H1 (cell line): Measurements from ENCODE around the gene PRMT1. TPM values are rescaled to one million over a fixed set of nuclear protein-coding genes. Genes with fewer than 3 reads are reported as not detected.

Experiments used
- SP1 ChIP-seq: IDR thresholded peaks from 2 replicates; pipeline ENCODE4 v1.6.1; 2011; ENCODE audit warnings: low read depth, low read length
- SP4 ChIP-seq: IDR thresholded peaks from 2 replicates; pipeline ENCODE4 v1.6.1; 2012; ENCODE audit warnings: low read length, inconsistent platforms
- polyA plus RNA-seq, 7 experiments: library from polyadenylated mRNA; depleted of rRNA in 3 of 7; stranded (reverse) in 5 of 7; unstranded in 2 of 7; fragments of >200 nt in 5 of 7; fragments of 200-250 nt in 2 of 7; gene quantifications; 1 replicate in 5 of 7; 2 replicates in 1 of 7; 4 replicates in 1 of 7; pipeline versions ENCODE4 v1.2.1 to v1.2.3, GENCODE V29; 2011 to 2013; ENCODE audit warnings: missing spikeins in 2 of 7, mixed read lengths in 2 of 7
- total RNA-seq: library from RNA; stranded (reverse); fragmentation: NEBNext Ultra II Directional; extraction: Animal tissue kit (Norgen Biotek cat#: 25700); gene quantifications from 2 replicates; pipeline ENCODE4 v1.2.1, GENCODE V29; 2021
- TF ChIP-seq, protein P1 (sequence below), 3 experiments: IDR thresholded peaks; 1 replicate in 2 of 3; 2 replicates in 1 of 3; pipeline versions ENCODE4 v1.5.1 to v1.6.1; 2011; ENCODE audit warnings: low read length in 3 of 3, mild to moderate bottlenecking in 3 of 3, inconsistent platforms in 2 of 3, low read depth in 1 of 3, moderate library complexity in 1 of 3; ENCODE audit not compliant: insufficient read depth in 1 of 3; ENCODE audit errors: control extremely low read depth in 1 of 3
- TF ChIP-seq, protein P2 (sequence below): IDR thresholded peaks from 2 replicates; pipeline ENCODE4 v1.6.1; 2011; ENCODE audit warnings: low read depth, mild to moderate bottlenecking, low read length; ENCODE audit not compliant: insufficient read depth

The PRMT1 gene
- total and polyA plus RNA-seq, 2 of the 8 experiments (the other 6 are each of a cell fraction or from before 2014, with no cell fraction given): 561 to 1,215 TPM

DNA sequence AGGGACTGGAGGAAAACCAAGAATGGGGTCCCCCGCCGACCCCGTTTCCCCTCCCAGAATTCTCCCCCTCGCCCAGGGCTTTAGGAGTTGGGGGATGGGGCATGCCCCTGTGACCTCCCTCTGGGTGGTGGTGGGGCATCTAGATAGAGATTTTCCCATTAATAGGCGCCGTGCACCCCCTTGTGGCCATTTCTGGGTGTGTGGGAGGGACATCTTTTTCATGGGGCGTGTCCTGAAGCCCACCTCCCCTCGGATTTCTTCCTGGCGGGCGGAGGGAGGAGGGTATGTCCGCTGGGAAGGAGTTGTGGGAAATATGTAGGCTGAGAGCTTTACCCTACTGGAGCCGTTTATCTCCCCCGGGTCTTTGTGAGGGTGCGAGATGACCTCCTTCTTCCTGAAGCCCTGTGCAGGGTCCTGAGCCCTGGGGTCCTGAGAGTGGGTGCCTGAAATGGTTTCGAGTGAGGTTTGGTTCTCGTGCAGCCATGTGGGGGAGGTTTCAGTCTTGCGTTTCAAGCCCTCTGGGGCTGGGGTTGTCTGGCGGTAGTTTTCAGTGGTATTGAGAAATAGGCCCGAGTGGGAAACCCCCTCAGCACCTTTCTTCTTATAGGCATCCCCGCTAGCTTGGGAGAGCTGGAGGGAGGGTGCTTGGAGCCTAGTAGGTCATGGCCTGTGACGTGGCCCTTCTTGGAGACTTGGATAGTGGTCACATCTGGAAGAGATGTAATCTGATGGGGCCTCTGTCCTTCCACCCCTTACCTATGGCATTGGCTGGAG lies 1.0 kb downstream of the PRMT1 start (continued):
- TF ChIP-seq, protein P1, sequence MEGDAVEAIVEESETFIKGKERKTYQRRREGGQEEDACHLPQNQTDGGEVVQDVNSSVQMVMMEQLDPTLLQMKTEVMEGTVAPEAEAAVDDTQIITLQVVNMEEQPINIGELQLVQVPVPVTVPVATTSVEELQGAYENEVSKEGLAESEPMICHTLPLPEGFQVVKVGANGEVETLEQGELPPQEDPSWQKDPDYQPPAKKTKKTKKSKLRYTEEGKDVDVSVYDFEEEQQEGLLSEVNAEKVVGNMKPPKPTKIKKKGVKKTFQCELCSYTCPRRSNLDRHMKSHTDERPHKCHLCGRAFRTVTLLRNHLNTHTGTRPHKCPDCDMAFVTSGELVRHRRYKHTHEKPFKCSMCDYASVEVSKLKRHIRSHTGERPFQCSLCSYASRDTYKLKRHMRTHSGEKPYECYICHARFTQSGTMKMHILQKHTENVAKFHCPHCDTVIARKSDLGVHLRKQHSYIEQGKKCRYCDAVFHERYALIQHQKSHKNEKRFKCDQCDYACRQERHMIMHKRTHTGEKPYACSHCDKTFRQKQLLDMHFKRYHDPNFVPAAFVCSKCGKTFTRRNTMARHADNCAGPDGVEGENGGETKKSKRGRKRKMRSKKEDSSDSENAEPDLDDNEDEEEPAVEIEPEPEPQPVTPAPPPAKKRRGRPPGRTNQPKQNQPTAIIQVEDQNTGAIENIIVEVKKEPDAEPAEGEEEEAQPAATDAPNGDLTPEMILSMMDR (IDR thresholded peaks at IDR 0.05; ENCODE audit: control extremely low read depth in 1 of 3, insufficient read depth in 1 of 3, low read depth in 1 of 3, low read length in 3 of 3): peak; percentile 66 to 88 (median 75)
- TF ChIP-seq SP1 (peak; percentile 76), SP4 (peak; percentile 56)
- TF ChIP-seq, protein P2, sequence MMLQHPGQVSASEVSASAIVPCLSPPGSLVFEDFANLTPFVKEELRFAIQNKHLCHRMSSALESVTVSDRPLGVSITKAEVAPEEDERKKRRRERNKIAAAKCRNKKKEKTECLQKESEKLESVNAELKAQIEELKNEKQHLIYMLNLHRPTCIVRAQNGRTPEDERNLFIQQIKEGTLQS: no peak
- TF ChIP-seq, all 59 proteins: peak for 12
